ENCODE results near the gene YARS1.

GRCh38 chr1:32746130-32746529 is 71.0 kb downstream of the YARS1 start:
- no peak for TF ChIP-seq POLR2A (IDR thresholded peaks at IDR 0.05)
- no peak for TF ChIP-seq CTCF (IDR thresholded peaks at IDR 0.05)
